Measurements from ENCODE around the gene CRELD2. TPM values are rescaled to one million over a fixed set of nuclear protein-coding genes. Genes with fewer than 3 reads are reported as not detected.

The CRELD2 gene
- total and polyA plus RNA-seq, 2 of the 13 experiments (the other 11 are each of a cell fraction or from before 2014, with no cell fraction given): 17.2 to 44.7 TPM

DNA sequence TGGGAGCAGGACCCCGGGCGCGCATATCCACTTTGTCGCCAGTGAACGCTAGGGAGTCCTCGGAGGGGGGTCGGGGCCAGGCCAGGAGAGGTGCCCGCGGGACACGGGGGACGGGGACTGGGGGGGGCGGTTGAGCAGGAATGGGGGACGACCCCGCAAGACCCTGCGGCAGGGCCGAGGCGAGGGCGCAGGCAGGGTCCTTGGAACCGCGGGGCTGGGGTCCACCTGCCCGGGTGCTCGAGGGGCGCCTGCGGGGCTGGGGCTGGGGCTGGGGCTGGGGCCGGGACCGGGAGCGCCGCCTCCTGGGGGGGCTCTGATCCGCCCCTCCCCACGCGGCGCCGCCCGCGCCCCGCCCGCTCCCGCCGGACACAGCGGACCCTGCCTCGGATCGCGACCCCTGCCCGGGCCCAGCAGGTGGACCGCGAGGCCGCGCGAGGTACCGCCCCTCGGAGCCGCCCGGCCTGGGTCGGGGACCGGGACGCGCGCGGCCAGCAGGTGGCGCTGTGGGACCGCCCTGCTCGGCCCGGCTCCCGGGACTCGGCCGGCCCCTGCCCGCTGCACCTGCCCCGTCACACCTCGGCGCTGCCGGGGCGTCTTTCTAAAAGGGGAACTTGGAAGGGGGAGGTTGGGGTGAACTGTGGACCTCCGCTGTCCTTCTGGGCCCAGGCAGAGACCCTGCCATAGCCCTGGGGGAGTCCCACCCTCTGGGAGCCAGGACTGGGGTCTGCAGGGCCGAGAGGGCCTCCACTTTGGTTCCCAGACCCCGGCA lies 11.0 kb downstream of the CRELD2 start:
- peak overlapping the region in 1 of 3 experiments; percentile 46; a peak in 1 of 6 replicates for H3K4me3 ChIP-seq (replicated peaks in 1 of 3; ENCODE audit: insufficient read depth in 1 of 3, low read depth in 2 of 3, low read length in 3 of 3)
- H3K79me2 ChIP-seq (ENCODE audit: insufficient read depth, low read length): no peaks in the 10 kb centered on the region
- CTCF ChIA-PET (ENCODE audit: low intra/inter-chr PET ratio, low total read pairs): interaction anchor here (0.6 to 3.2 kb wide), 5 partner anchors 50 to 102 kb away, joined by 3 to 63 read pairs (median 3); partner anchors contain the start of gene IL17REL
- H3K9me3 ChIP-seq (ENCODE audit: low read length): no peaks in the 10 kb centered on the region
- H2AFZ ChIP-seq (ENCODE audit: low read length): no peak overlapping the region
- H3K4me2 ChIP-seq (ENCODE audit: low read depth, low read length): peak overlapping the region; percentile 57
- POLR2A ChIA-PET: interaction anchor here (10.5 kb wide), 1 partner anchor 22 kb away, joined by 283 read pairs; no protein-coding TSS in a partner anchor
- no peak overlapping the region for H3K27ac ChIP-seq (ENCODE audit: extremely low read length, insufficient read depth, low read length)
- 67% methylated on average over 9 of the region's 75 CpGs for WGBS (ENCODE audit: low lambda C conversion rate)
- DNase-seq (ENCODE audit: low spot score) (no peak), ATAC-seq (peak; percentile 69), FAIRE-seq (no peak)
- no peak overlapping the region for H3K9ac ChIP-seq (ENCODE audit: insufficient read depth, low read depth, low read length)
- peaks cover 3 to 10% of the 10 kb centered on the region in 2 experiments; a peak in 4 of 5 replicates for H3K27me3 ChIP-seq (ENCODE audit: control insufficient read depth in 1 of 2, insufficient read depth in 2 of 2, low read length in 2 of 2)
- H4K20me1 ChIP-seq (ENCODE audit: insufficient read depth, low read length): no peaks in the 10 kb centered on the region
- H3K4me1 ChIP-seq (ENCODE audit: insufficient read depth, low read length): peaks cover 43% of the 10 kb centered on the region
- BruUV-seq (replicated peaks): no TSS peak
- in situ Hi-C loops (cut with HindIII; ENCODE audit: extremely low pct_ligation_motif_present, low pct_unique_long_range_greater_than_20kb): no loop called here
- intact Hi-C loops (cut with micrococcal nuclease; ENCODE audit: unreplicated experiment): no loop called here
- H3K36me3 ChIP-seq (replicated peaks in 1 of 2; ENCODE audit: control insufficient read depth in 1 of 2, insufficient read depth in 2 of 2, low read length in 2 of 2): no peaks in the 10 kb centered on the region
- TF ChIP-seq PCBP1 (IDR thresholded peaks at IDR 0.05; ENCODE audit: borderline replicate concordance, low read depth, low read length) (no peak), ZFX (CRISPR knock-in tag; IDR thresholded peaks at IDR 0.05; ENCODE audit: low read depth) (peak; percentile 21; the same call in 1 of the 2 replicates), AKAP8 (CRISPR knock-in tag; IDR thresholded peaks at IDR 0.05) (no peak), CCDC6 (CRISPR knock-in tag; IDR thresholded peaks at IDR 0.05) (peak; percentile 30; the same call in 1 of the 2 replicates), GMEB2 (CRISPR knock-in tag; IDR thresholded peaks at IDR 0.05; ENCODE audit: low read depth) (no peak), PAXIP1 (CRISPR knock-in tag; conservative IDR thresholded peaks at IDR 0.05) (no peak), KLF15 (CRISPR knock-in tag; IDR thresholded peaks at IDR 0.05; ENCODE audit: borderline replicate concordance) (no peak), DR1 (CRISPR knock-in tag; IDR thresholded peaks at IDR 0.05) (no peak), KDM5B (CRISPR knock-in tag; IDR thresholded peaks at IDR 0.05; ENCODE audit: borderline replicate concordance) (no peak), ZNF430 (CRISPR knock-in tag; IDR thresholded peaks at IDR 0.05) (no peak), FOXK2 (IDR thresholded peaks at IDR 0.05) (no peak)
- TF ChIP-seq, protein P1, sequence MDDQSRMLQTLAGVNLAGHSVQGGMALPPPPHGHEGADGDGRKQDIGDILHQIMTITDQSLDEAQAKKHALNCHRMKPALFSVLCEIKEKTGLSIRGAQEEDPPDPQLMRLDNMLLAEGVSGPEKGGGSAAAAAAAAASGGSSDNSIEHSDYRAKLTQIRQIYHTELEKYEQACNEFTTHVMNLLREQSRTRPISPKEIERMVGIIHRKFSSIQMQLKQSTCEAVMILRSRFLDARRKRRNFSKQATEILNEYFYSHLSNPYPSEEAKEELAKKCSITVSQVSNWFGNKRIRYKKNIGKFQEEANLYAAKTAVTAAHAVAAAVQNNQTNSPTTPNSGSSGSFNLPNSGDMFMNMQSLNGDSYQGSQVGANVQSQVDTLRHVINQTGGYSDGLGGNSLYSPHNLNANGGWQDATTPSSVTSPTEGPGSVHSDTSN (CRISPR knock-in tag; IDR thresholded peaks at IDR 0.05; ENCODE audit: borderline replicate concordance): no peak

All from HepG2 (cell line).